Muscle of back (tissue), 11 donors: ENCODE measurements around the gene TENM3. TPM values are rescaled to one million over a fixed set of nuclear protein-coding genes. Genes with fewer than 3 reads are reported as not detected.
"Not testable (repeated sequence)": the region's sequence is repeated elsewhere in the genome, so short reads cannot be mapped to it uniquely, and the experiment has no call there.

Source experiments
- DNase-seq, 3 donors: peaks; one replicate each; pipeline versions ENCODE4 v3.0.0 to v3.0.0-alpha.2; 2013
- polyA plus RNA-seq, 10 donors: library from polyadenylated mRNA; unstranded; fragments of 120-200 nt; gene quantifications; one replicate each; pipeline ENCODE4 v1.2.1, GENCODE V29; 2013; ENCODE audit not compliant: insufficient read length in 10 of 10

The TENM3 gene
- polyA plus RNA-seq, 10 donors: 9.2 to 23.1 (median 15.7) TPM

DNA sequence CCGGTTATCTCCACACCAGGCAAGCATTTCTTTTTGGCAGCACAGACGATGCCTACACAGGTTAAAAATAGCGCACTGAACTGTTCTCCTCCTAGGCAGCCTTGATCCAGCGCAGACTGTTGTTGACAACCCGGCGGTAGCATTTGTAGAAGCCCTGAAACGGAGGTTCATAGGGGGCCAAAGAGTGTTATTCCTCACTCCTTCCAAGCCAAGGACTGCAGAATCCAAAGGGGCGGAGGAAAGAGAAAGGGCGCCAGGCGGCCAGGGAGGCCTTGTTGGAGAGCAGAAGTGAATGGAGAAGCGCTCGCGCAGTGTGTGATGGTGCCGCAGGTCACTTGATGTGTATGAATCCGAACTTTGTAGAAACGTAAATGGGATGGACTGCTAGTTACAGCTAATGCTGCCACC lies 82.7 kb downstream of the TENM3 start:
- peak in 1 of 3 donors; percentile 31 for DNase-seq

DNA sequence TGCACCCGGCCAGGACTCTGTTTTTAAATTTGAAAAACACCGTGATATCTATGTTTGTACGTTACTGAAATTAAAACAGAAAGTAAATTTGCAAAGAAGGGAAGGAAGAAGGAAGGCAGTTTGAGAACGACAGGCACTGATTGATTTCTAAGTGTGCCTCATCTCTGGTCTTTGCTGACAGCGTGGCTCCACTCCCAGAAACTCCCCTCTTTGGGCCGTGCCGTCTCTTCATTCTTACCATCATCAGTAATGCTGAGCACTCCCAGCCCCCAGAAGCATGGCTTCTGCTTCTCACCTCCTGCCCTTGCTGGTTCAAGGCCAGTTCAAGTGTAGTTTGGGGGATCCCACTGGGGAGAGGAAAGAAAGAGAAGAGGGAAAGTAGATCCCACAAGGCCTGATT lies 85.3 kb downstream of the TENM3 start:
- no peak for DNase-seq

DNA sequence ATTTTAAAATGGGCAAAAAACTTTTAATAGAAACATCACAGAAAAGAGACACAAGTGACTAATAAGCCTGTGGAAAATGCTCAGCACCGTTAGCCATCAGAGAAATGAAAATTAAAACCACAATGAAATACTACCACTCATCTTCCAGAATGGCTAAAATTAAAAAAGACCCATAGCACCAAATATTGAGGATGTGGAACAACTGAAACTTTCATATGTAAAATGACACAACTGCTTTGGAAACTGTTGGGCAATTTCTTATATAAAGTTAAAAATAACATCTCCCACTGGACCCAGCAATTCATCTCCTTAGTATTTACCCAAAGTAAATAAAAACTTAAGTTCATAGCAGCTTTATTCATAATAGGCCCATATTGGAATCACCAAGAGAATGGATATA lies 94.2 kb downstream of the TENM3 start:
- no peak for DNase-seq

DNA sequence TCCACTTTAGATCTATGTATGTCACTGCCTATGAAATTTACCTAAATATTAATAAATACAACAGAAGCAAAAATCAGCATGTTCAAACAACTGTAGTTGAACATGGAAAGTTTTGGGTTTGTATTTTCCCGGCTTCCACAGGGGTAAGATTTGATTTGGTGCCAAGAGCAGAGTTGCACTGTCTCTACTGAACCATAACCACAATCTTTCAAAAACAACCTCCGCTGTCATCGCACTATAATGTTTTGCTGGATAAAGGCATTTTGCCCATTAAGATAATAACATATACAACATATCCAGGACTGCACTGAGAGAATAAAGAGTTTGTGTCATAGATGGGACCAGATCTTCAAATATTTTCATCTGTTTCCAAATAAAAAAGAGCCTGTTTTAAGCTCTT lies 94.9 kb downstream of the TENM3 start:
- no peak for DNase-seq

DNA sequence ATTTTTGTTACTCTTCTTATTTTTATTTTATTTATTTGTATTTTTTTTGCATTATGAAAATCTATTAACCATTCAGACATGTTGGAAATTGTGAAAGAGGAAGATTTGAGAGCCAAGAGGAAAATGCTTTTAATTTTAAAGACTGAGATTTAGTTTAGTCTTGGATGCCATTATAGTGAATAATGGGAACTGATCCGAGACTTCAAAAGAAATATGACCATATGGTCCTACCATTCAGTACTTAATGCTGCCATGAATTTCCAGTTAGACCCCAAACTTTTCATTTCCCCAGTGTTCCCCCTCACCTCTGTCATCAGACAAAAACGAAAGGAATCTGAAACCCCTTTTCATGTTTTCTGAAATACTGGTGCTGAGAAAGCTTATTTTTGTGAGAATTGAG lies 95.5 kb downstream of the TENM3 start:
- DNase-seq: no peak

DNA sequence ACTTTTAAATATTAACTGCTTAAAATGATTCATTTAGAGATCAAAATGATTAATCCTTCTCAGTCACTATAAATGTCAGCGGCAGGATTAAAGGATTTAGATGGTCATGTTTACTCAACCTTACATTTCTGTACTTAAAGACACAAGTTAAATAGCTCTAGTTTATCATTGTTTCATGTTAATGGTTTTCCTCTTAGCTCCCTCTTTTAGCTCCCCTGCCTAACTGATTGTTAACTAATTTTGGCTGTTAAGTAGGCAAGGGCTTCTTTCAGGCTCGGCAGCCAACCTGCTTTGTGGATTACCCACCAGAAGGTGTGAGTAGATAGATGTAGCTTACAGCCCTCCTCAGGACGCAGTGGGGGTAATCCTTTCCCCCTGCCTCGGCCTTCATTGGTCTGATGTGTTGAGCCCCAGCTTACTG lies 96.0 kb downstream of the TENM3 start:
- no peak for DNase-seq

DNA sequence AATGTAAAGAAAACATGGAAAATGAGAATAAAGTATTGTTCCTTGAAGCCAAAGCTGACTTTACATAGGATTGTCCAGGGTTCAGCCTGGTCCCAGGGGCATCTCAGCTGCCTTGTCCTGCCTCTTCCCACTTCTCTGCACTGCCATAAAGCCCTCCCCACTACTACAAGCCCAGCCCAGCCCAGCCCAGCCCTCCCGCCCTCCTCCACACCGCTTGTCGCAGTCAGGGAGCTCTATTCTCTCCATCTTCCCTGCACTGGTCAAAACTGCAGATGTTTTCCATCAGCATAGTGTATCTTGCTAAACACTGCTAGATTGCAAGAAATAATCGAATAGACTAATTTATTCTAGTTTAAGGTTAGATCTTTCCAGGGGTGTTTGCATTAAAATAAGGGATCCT lies 100.3 kb downstream of the TENM3 start:
- peak in 1 of 3 donors; percentile 32 for DNase-seq

DNA sequence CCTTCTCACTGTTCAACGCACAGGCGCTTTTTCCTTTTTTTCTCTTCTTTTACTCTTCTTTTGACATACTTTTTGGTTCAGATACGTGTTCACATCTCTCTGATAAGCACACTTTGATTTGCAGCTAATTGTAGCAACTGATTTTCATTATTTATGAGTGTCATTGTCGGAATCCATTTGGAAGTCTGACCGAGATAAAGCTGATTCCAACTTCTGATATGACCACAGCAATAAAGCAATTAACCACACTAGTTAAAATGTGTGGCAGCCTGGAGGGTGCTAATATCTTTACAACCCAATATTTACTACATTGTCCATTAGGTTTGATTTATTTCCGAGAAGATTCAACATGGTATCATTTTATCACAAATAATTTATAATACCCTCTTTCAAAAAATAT lies 101.8 kb downstream of the TENM3 start:
- no peak for DNase-seq

DNA sequence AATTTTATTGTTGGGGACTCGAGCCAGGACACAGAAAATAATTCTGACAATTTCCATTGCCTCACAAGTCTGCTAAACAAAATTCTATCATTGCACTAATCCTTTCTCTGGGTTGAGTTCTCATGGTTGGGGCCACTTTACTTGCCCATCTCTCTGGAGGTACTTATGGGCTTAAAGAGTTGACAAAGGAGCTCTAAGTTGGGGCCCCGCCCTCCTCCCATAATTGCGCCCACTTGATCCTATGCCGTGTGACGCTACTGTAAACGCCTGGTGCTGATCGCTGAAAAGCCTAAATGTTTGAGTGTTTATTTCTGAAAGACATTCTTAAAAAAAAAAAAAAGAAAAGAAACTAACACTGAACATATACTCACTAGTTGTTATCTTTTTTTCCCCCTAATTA lies 103.0 kb downstream of the TENM3 start:
- no peak for DNase-seq

DNA sequence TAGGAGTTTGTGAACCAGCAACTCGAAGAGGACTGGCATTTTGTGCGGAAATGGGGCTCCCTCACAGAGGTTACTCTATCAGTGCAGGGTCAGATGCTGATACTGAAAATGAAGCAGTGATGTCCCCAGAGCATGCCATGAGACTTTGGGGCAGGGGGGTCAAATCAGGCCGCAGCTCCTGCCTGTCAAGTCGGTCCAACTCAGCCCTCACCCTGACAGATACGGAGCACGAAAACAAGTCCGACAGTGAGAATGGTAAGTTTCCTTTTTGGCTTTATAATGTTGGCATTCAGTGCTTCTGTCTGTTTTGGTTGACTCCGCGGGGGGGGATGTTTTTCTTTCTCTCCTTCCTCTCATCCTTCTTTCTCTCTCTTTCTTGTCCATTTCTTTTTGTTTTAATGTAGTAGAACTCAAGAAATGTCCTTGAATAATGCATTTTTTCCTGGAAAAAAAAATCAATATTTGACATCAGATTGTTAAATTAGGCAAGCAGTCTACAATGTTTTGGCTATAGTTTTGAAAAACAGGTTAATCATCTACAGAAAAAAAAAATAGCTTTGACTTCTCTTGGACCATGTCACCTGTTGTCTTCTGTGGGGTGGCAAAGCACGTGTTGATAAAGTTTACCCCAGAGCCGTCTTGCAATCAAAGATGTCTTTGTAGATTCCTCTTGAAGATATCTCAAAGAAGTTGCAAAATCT lies 103.6 kb downstream of the TENM3 start:
- DNase-seq: no peak

DNA sequence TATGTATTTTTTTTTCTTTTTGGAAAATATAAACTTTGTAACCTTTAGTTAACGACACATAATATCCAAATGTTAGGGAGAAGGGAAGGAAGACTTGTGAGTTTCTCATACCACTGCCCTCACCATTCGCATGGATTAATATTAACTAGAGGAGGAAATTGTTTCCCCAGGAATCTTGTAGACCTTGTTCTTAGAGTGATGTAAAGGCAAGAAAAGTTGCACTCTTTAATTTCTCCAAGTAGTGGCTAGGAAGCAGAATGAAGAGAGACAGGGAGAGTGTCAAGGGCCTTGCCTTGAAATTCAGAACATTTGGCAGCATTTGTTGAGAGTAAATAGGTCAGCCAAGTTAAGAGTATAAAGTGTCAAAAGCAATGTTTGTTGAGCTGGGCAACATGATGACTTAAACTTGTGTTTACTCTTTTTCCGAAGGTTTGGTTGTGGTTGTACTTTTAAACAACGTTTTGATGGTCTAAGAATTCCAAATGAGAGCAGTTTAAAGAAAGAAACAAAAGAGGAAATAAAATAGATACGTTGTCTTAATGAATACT lies 105.7 kb downstream of the TENM3 start:
- DNase-seq: no peak

DNA sequence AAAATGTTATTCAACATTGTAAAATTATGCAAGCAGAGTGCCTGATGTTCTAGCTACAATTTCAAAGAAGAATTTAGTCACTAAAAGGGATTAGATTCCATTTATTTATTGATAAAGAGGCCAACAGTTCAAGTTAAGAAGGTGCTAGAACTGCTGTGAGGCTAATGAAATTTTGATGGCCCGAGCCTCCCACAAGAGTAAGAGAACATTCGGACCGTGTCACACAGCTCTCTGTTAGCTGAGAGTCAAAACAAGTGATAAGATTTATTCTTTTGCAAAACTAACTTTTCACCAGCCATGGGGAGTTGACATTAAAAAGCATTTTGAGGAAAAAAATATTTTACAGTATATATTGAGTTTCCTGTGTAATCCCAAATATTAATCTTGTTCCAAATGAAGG lies 106.8 kb downstream of the TENM3 start:
- no peak for DNase-seq

DNA sequence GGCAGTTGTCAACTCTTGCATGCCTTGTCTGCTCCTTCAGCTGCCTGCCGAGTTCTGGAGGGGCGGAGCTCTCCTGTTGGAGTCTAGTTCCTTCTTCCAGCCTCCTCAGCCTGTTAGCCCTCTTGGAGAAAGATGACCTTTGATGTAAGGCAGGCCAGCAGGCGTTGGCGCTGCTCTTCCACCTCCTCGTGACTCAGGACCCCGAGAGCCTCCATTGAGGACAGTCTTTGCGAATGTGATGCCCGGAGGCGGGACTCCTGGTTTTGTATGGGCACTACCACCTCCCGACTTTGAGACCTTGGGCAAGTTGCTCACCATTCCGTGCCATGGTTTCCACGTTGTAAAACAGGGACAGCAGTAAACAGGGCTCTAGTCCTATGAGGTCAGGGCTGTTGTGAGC lies 108.3 kb downstream of the TENM3 start:
- no peak for DNase-seq

DNA sequence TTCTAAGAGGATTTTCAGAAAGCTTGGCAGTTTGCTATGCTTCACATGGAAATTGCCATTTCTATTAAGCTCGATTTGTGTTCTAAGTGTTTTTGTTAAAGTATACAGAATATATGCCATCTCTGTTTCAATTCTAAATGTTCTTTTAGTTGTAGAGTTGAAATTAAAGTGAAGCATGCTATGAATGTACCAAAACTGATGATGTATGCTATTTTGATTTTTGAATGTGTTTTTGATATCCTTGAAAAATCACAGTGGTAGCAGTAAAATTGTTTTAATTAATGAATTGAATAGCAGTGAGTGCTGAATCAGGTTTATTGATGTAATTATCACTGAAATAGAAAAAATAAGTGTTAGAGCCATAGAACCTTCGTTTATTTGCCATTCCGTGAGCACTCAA lies 110.9 kb downstream of the TENM3 start:
- DNase-seq: no peak

DNA sequence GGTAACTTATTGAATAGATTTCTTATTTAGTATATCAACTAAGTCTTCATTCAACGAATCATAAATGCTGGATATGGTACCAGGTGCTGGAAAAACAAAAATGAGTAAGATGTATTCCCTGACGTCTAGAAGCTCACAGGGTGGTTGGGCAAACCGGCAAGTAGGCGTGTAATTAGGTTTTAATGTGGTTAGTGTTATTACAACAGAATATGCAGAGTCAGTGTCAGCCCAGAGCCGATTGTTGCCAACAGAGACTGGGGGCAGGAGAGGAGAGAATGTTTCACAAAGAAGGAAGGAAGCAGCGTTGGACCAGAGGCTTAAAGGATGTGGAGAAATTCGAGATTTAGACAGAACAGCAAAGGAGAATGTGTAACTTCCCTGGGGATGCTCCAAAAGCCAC lies 111.7 kb downstream of the TENM3 start:
- DNase-seq: no peak

DNA sequence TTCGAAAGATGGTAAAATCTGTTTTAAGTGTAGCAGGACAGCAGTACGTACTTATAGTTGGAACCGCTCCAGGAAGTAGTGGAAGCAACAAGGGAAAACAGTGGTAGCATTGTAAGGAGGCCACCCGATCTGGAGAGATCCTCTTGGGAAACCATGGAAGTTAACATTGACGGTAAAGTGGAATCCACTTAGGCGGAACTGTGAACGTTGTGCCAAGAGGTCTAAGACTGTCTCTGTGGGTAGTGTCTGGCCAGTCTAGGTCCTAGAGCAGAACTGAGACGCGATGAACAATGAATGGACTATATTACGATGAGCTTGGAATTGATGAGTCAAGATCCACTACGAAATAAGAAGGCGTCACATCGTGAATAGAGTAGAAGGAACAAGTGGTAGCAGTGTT lies 124.0 kb downstream of the TENM3 start:
- peak in 1 of 3 donors; percentile 17 for DNase-seq

DNA sequence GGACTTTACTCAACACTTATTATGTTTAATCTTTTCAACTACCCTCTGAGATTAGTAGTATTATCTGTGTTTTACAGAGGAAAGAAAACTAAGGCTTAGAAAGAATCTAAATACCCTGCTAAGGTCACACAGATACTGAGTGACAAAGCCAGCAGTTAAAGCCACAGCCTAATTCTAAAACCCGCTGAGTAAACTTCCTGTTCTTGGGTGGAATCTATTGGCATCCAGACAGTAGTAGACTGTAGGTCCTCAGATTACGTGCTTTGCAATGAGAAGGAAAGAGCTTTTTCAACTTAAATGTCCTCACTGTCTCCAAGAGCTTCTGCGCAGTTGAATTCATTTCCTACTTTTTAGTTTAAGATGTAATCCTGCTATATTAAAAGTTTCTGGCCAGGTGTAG lies 126.0 kb downstream of the TENM3 start:
- no peak for DNase-seq

DNA sequence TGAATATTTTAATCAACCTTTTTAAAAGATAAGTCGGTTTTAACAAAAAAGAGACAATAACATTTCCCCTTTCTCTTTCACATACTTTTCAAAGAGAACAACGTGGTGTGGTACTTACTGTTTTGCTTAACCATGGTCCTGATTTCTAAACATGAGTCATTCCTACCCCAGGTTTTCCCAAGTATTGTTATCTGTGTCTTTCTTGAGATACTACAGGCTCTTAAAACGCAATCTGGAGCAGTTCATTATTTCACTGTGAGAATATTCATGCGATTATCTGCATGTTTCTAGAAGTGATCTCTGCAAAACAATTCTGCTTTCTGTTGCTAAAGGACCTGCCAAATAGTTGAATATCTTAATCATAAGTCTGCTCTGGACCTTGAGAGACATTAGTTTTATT lies 127.3 kb downstream of the TENM3 start:
- no peak for DNase-seq

DNA sequence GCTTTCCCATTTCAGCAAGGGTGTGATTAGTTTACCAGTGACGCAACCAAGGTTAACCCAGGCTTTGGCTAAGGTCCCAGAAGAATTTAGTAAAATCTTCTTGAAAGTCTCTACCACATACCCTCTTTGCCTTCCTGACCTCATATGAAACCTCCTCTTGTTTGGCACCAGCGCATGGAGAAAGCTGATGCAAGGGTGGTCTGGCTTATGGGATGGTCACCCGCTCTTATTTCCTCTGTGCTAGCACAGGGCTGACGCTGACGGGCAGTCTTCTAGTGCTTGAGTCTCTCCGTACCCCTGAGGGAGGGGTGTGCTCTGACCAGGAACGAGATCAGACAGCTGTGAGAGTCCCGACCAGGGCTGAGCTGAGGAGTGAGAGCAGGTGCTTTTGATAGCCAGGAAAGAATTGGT lies 137.6 kb downstream of the TENM3 start:
- peak; percentile 34 to 46 (median 36) for DNase-seq

DNA sequence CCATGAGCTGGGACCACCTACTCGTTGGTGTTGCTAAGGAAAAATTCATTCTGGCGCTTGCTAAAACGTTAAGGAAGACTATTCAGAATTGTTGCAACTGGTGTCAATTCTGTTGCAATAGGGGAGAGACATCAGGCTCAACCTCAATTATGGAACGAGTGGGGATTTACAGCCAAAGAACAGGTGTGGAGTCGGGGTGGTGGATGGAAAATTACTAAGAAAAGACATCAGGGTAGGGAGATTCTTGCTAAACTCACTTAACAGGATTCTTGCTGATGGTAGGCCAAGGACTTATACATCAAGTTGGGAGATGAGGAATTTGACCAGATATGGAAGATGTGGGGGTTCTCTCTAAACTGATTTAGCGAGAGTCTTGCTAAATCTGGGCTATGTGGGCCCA lies 139.7 kb downstream of the TENM3 start:
- DNase-seq: no peak

DNA sequence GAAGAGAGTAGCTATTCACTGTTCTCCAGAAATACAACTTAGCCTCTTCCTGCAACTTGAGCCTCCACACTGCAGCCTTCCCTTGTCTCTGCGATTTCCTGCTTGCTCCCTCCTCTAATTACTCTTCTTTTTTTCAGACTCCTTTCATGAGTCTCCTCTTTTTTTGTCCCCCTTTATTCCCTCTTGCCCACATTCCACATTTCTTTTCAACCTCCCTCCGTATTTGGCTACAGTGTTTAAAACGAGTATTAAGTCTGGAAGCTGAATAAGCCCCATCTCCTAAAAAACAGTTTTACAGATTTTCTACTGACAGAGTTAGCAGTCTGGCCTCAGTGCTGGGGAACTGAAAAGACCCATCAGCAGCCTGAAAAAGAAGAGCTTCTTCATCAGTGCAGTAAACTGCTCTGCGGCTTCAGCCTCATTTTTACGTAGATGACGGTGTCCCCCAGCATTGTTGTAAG lies 141.5 kb downstream of the TENM3 start:
- DNase-seq: peak in 2 of 3 donors; percentile 46 to 79

DNA sequence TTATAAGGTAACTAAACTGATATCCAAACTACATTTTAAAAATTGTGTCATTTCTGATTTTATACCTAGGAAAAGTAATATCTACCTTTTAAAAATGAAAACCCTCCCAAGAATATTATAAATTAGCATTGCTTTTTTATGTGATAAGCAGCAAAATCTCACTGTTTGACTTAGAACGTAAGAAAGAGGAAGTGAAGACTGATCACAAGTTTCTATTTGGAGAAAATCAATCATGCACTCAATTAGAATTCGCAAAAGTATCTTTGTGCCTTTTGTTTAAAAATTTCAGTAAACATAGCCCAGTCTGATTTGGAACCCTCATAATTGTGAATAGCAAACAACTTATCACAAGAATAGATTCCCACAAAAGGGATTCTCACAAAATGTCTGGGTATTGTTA lies 142.7 kb downstream of the TENM3 start:
- DNase-seq: no peak

DNA sequence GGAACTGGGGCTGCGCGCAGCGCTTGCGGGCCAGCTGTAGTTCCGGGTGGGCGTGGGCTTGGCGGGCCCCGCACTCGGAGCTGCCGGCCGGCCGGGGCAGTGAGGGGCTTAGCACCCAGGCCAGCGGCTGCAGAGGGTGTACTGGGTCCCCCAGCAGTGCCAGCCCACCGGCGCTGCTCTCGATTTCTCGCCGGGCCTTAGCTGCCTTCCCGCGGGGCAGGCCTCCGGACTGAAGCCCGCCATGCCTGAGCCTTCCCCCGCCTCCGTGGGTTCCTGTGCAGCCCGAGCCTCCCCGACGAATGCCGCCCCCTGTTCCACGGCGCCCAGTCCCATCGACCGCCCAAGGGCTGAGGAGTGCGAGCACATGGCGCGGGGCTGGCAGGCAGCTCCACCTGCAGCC lies 143.4 kb downstream of the TENM3 start:
- not testable (repeated sequence) for DNase-seq

DNA sequence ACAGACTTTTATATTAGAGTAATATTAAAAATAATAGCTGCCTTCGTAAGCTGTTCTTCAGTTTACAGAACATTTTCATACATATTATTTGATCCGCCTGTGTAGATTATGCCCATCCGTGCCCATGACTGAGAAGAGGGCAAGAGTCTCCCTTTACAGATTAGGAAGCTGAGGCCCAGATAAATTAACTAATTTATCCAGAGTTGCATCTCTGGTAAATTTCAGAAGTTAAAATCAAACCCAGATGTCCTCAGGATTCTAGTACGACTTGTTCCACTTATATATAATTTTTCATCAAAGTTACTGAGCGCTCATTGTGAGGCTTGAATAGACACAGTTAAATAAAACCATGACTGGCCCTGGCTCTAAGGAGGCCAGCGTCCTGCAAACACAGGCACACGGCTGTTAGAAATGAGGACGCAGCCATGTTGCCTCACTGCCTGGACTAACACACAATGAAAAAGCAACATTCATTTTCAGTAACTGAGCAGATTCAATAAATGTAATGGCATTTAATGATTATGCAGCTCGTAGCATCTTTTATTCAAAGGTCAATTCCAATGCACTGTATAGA lies 148.0 kb downstream of the TENM3 start:
- DNase-seq: no peak
